IMR-90 (cell line): ENCODE measurements around the gene SKIL. TPM values are rescaled to one million over a fixed set of nuclear protein-coding genes. Genes with fewer than 3 reads are reported as not detected.

ENCODE experiments used
- ATAC-seq: fragments of 200-7000 bp; cut with Tn5 transposase; 2 replicates; pipeline ENCODE4 v1.9.1; 2020; ENCODE audit warnings: low read depth, mild to moderate bottlenecking, moderate library complexity
- BruUV-seq: library from RNA; stranded (reverse); fragments of 400-500 nt; replicated peaks from 2 replicates; lab custom pipeline; 2021; lab: Mats Ljungman, UMichigan
- CTCF ChIA-PET: fragments of 300-600 bp; formaldehyde crosslinking; extraction: SDS; loops from one replicate; lab custom pipeline; 2021; ENCODE audit warnings: antibody characterized with exemption; lab: Yijun Ruan, JAX
- POLR2A ChIA-PET: fragments of 300-600 bp; sonication (Branson Sonifier 250); formaldehyde crosslinking; loops from one replicate; lab custom pipeline; 2022; ENCODE audit warnings: antibody characterized with exemption; ENCODE audit not compliant: unreplicated experiment; lab: Charles Lee
- DNase-seq: peaks from one replicate; pipeline ENCODE4 v3.0.0; 2013
- H2AFZ ChIP-seq: replicated peaks from 2 replicates; pipeline ENCODE3; 2013; ENCODE audit warnings: low read length, mild to moderate bottlenecking; ENCODE audit not compliant: poor library complexity
- H2AK5ac ChIP-seq: 2 replicates; pipeline ENCODE4 v1.6.1; 2013; ENCODE audit warnings: low read depth, low read length, inconsistent platforms
- H2AK9ac ChIP-seq: replicated peaks from 2 replicates; pipeline ENCODE3; 2013; ENCODE audit warnings: mild to moderate bottlenecking, low read depth, low read length, moderate library complexity; ENCODE audit not compliant: poor library complexity
- H2BK120ac ChIP-seq: 2 replicates; pipeline ENCODE4 v1.6.1; 2013; ENCODE audit warnings: low read depth, low read length, inconsistent platforms
- H2BK15ac ChIP-seq: 3 replicates; pipeline ENCODE4 v1.6.1; 2013; ENCODE audit warnings: low read depth, low read length, inconsistent platforms
- H2BK20ac ChIP-seq: 2 replicates; pipeline ENCODE4 v1.6.1; 2013; ENCODE audit warnings: low read depth, mild to moderate bottlenecking, inconsistent platforms, low read length, moderate library complexity
- H2BK5ac ChIP-seq: 2 replicates; pipeline ENCODE4 v1.6.1; 2013; ENCODE audit warnings: mild to moderate bottlenecking, low read depth, low read length, inconsistent platforms; ENCODE audit not compliant: poor library complexity, severe bottlenecking
- H3K14ac ChIP-seq: replicated peaks from 2 replicates; pipeline ENCODE4 v1.6.1; 2013; ENCODE audit warnings: low read depth, low read length, inconsistent platforms
- H3K18ac ChIP-seq: 2 replicates; pipeline ENCODE4 v1.6.1; 2013; ENCODE audit warnings: low read depth, low read length, control low read depth
- H3K23ac ChIP-seq: 2 replicates; pipeline ENCODE4 v1.6.1; 2013; ENCODE audit warnings: low read depth, low read length, inconsistent platforms
- H3K27ac ChIP-seq: 2 replicates; pipeline ENCODE4 v1.5.1; 2013; ENCODE audit warnings: mild to moderate bottlenecking, control low read depth, low read length; ENCODE audit not compliant: insufficient read depth
- H3K27me3 ChIP-seq: 2 replicates; pipeline ENCODE4 v1.6.1; 2013; ENCODE audit warnings: low read length; ENCODE audit not compliant: control insufficient read depth, insufficient read depth
- H3K36me3 ChIP-seq: 2 replicates; pipeline ENCODE4 v1.6.1; 2013; ENCODE audit warnings: low read length, mixed read lengths; ENCODE audit not compliant: control insufficient read depth, insufficient read depth
- H3K4ac ChIP-seq: 2 replicates; pipeline ENCODE4 v1.6.1; 2013; ENCODE audit warnings: low read depth, low read length, inconsistent platforms
- H3K4me1 ChIP-seq: 2 replicates; pipeline ENCODE4 v1.6.1; 2013; ENCODE audit warnings: low read length, mixed read lengths; ENCODE audit not compliant: control insufficient read depth, insufficient read depth
- H3K4me2 ChIP-seq: 2 replicates; pipeline ENCODE4 v1.6.1; 2013; ENCODE audit warnings: low read depth, mild to moderate bottlenecking, control low read depth, low read length, moderate library complexity
- H3K4me3 ChIP-seq: 2 replicates; pipeline ENCODE4 v1.5.1; 2013; ENCODE audit warnings: low read depth, mild to moderate bottlenecking, control low read depth, low read length, moderate library complexity; ENCODE audit not compliant: insufficient read depth
- H3K56ac ChIP-seq: 2 replicates; pipeline ENCODE4 v1.6.1; 2013; ENCODE audit warnings: low read length, inconsistent platforms; ENCODE audit not compliant: insufficient read depth; ENCODE audit errors: extremely low read depth
- H3K79me1 ChIP-seq, 2 experiments: 2 replicates each; pipeline ENCODE4 v1.6.1; 2013; ENCODE audit warnings: low read length in 2 of 2, inconsistent platforms in 1 of 2, low read depth in 1 of 2
- H3K9ac ChIP-seq: 2 replicates; pipeline ENCODE4 v1.6.1; 2013; ENCODE audit warnings: low read depth, low read length, control low read depth
- H3K9me1 ChIP-seq: 2 replicates; pipeline ENCODE4 v1.6.1; 2013; ENCODE audit warnings: low read length, inconsistent platforms; ENCODE audit not compliant: insufficient read depth
- H3K9me3 ChIP-seq: 2 replicates; pipeline ENCODE4 v1.6.1; 2013; ENCODE audit warnings: low read length; ENCODE audit not compliant: control insufficient read depth, insufficient read depth
- H4K20me1 ChIP-seq: 2 replicates; pipeline ENCODE4 v1.6.1; 2013; ENCODE audit warnings: low read length, inconsistent platforms; ENCODE audit not compliant: insufficient read depth
- H4K5ac ChIP-seq: 2 replicates; pipeline ENCODE4 v1.6.1; 2013; ENCODE audit warnings: mild to moderate bottlenecking, low read depth, low read length, control low read depth
- H4K8ac ChIP-seq, 2 experiments: 2 replicates each; pipeline ENCODE4 v1.6.1; 2013; ENCODE audit warnings: low read depth in 2 of 2, low read length in 2 of 2, control low read depth in 1 of 2, inconsistent platforms in 1 of 2
- H4K91ac ChIP-seq: 2 replicates; pipeline ENCODE4 v1.6.1; 2013; ENCODE audit warnings: low read depth, low read length, inconsistent platforms; ENCODE audit not compliant: insufficient read depth
- CEBPB ChIP-seq: IDR thresholded peaks from 2 replicates; pipeline ENCODE4 v1.6.1; 2012; ENCODE audit warnings: low read depth, low read length, improper control_type of control experiment
- FOS ChIP-seq: fragments of 150-350 bp; IDR thresholded peaks from 2 replicates; pipeline ENCODE4 v1.6.1; 2016; ENCODE audit warnings: low read depth, low read length
- WGBS, 2 experiments: methylation state at CpG; one replicate each; pipeline versions ENCODE4 v1.1.5 to v1.1.7; 2013; ENCODE audit warnings: missing lambda C conversion rate in 2 of 2; ENCODE audit not compliant: insufficient read length in 1 of 2; ENCODE audit errors: extremely low coverage in 2 of 2; 5-methylcytosine and 5-hydroxymethylcytosine counted together
- dilution Hi-C: fragments of 300-500 bp; cut with HindIII; formaldehyde crosslinking; loops from one replicate; pipeline ENCODE4 v1.14.3; 2018; ENCODE audit warnings: low sequenced_read_pairs; ENCODE audit not compliant: unreplicated experiment
- in situ Hi-C: fragments of 300-500 bp; cut with MboI; formaldehyde crosslinking; loops from 3 replicates; pipeline ENCODE4 v1.14.3; 2019; ENCODE audit warnings: low sequenced_read_pairs, inconsistent platforms, mixed read lengths
- intact Hi-C: fragments of 100-400 bp; cut with micrococcal nuclease; formaldehyde crosslinking; loops from 2 replicates; pipeline ENCODE4 v1.10.0; 2022
- polyA plus RNA-seq, 3 experiments: library from polyadenylated mRNA; depleted of rRNA; stranded (reverse); fragments of >200 nt; gene quantifications; 2 replicates each; pipeline ENCODE4 v1.2.3, GENCODE V29; 2012; ENCODE audit warnings: low replicate concordance in 1 of 3
- total RNA-seq: library from RNA; depleted of rRNA; stranded (reverse); fragments of >200 nt; gene quantifications from 2 replicates; pipeline ENCODE4 v1.2.3, GENCODE V29; 2012

The SKIL gene
- total and polyA plus RNA-seq, 2 of the 4 experiments (the other 2 are of a cell fraction): 9.2 to 55.9 TPM

GRCh38 chr3:170330366-170330765 is 27.1 kb upstream of the SKIL start:
- no peak overlapping the region for H3K27ac ChIP-seq
- TF ChIP-seq CEBPB (no peak), FOS (peak; percentile 37; the same call in 1 of the 2 replicates)
- H3K79me1 ChIP-seq: no peaks in the 10 kb centered on the region
- in situ Hi-C loops (no loop called here), intact Hi-C loops (no loop called here), dilution Hi-C loops (no loop called here)
- H4K8ac ChIP-seq: no peak overlapping the region
- no peak overlapping the region for H3K4me2 ChIP-seq
- DNase-seq: peak; percentile 46
- H4K5ac ChIP-seq: no peak overlapping the region
- CTCF ChIA-PET: no interaction called here
- peak; percentile 27; the same call in 1 of the 2 replicates for ATAC-seq
- H3K36me3 ChIP-seq: no peaks in the 10 kb centered on the region
- H3K14ac ChIP-seq: no peak overlapping the region
- H2AK9ac ChIP-seq: no peak overlapping the region
- no TSS peak for BruUV-seq
- no peak overlapping the region for H3K4me3 ChIP-seq
- H2BK20ac ChIP-seq: no peak overlapping the region
- no peak overlapping the region for H2AK5ac ChIP-seq
- H2BK15ac ChIP-seq: no peak overlapping the region
- H3K27me3 ChIP-seq: no peaks in the 10 kb centered on the region
- POLR2A ChIA-PET: no interaction called here
- no peak overlapping the region for H3K4ac ChIP-seq
- no peak overlapping the region for H3K56ac ChIP-seq
- H3K23ac ChIP-seq: no peak overlapping the region
- no peak overlapping the region for H4K91ac ChIP-seq
- peaks cover 2% of the 10 kb centered on the region; the same call in 1 of the 2 replicates for H3K4me1 ChIP-seq
- whole genome bisulfite sequencing, 2 experiments: no CpG with 5 or more reads among the region's 5 CpGs
- no peaks in the 10 kb centered on the region for H3K9me1 ChIP-seq
- H2BK5ac ChIP-seq: no peak overlapping the region
- H3K18ac ChIP-seq: no peak overlapping the region
- no peaks in the 10 kb centered on the region for H4K20me1 ChIP-seq
- no peak overlapping the region for H2AFZ ChIP-seq
- H3K9ac ChIP-seq: no peak overlapping the region
- no peak overlapping the region for H2BK120ac ChIP-seq
- H3K9me3 ChIP-seq: peaks cover 3% of the 10 kb centered on the region
